Anterior cingulate cortex (tissue), 58 donors: Measurements from ENCODE around the gene CTNNA2.

Experiments
- DNase-seq, 58 donors: peaks; one replicate each; lab custom pipeline; 2025; lab: John Stamatoyannopoulos, UW

The CTNNA2 gene

GRCh38 chr2:80300346-80300745 lies 787.5 kb downstream of the CTNNA2 start:
- no peak for DNase-seq

- no peak for DNase-seq
Observed at GRCh38 chr2:80300954-80301353, 788.1 kb downstream of the CTNNA2 start.

- DNase-seq, result peak in 1 of 58 donors; percentile 9
Observed at GRCh38 chr2:80302001-80302313, 789.1 kb downstream of the CTNNA2 start.

GRCh38 chr2:80302314-80303005 lies 789.6 kb downstream of the CTNNA2 start:
- DNase-seq, result peak in 3 of 58 donors; percentile 10 to 32 (median 25)

GRCh38 chr2:80303006-80303908 lies 790.4 kb downstream of the CTNNA2 start:
- peak in 19 of 58 donors; percentile 15 to 73 (median 40) for DNase-seq

- peak in 45 of 58 donors; percentile 17 to 82 (median 51) for DNase-seq
Observed at GRCh38 chr2:80303909-80304837, 791.3 kb downstream of the CTNNA2 start, which contains the start of gene LRRTM1. TSS of gene LRRTM1 (minus strand) at chr2:80304752. CDS start at chr2:80303819, 933 bp downstream.

GRCh38 chr2:80311304-80311703 lies 798.5 kb downstream of the CTNNA2 start:
- no peak for DNase-seq

- DNase-seq, result no peak
Observed at GRCh38 chr2:80312282-80312839, 799.5 kb downstream of the CTNNA2 start.

GRCh38 chr2:80322311-80322920 lies 809.6 kb downstream of the CTNNA2 start:
- peak in 7 of 58 donors; percentile 4 to 55 (median 20) for DNase-seq

- DNase-seq, result no peak
Observed at GRCh38 chr2:80322958-80323357, 810.1 kb downstream of the CTNNA2 start.

- no peak for DNase-seq
Observed at GRCh38 chr2:80323610-80324009, 810.8 kb downstream of the CTNNA2 start.

GRCh38 chr2:80324525-80324924 lies 811.7 kb downstream of the CTNNA2 start:
- no peak for DNase-seq

GRCh38 chr2:80326214-80326613 lies 813.4 kb downstream of the CTNNA2 start:
- peak in 2 of 58 donors; percentile 3 to 17 for DNase-seq

GRCh38 chr2:80326861-80327260 lies 814.0 kb downstream of the CTNNA2 start:
- no peak for DNase-seq

- no peak for DNase-seq
Observed at GRCh38 chr2:80328159-80328571, 815.3 kb downstream of the CTNNA2 start.

GRCh38 chr2:80329491-80329890 lies 816.6 kb downstream of the CTNNA2 start:
- DNase-seq, result no peak

GRCh38 chr2:80330527-80331450 lies 817.9 kb downstream of the CTNNA2 start:
- no peak for DNase-seq

- no peak for DNase-seq
Observed at GRCh38 chr2:80333886-80334285, 821.0 kb downstream of the CTNNA2 start.

GRCh38 chr2:80335411-80335810 lies 822.6 kb downstream of the CTNNA2 start:
- DNase-seq, result no peak
